Colon (tissue), 2 donors: ENCODE measurements around the gene BBS10.
"Not testable (repeated sequence)": the region's sequence is repeated elsewhere in the genome, so short reads cannot be mapped to it uniquely, and the experiment has no call there.

Experiments
- FAIRE-seq: peaks from 2 replicates; lab custom pipeline; 2012; peaks lifted over from hg19 to GRCh38; lab: Jason Lieb, UNC
- donor health status: control.
- donor health status: control.

The BBS10 gene

DNA sequence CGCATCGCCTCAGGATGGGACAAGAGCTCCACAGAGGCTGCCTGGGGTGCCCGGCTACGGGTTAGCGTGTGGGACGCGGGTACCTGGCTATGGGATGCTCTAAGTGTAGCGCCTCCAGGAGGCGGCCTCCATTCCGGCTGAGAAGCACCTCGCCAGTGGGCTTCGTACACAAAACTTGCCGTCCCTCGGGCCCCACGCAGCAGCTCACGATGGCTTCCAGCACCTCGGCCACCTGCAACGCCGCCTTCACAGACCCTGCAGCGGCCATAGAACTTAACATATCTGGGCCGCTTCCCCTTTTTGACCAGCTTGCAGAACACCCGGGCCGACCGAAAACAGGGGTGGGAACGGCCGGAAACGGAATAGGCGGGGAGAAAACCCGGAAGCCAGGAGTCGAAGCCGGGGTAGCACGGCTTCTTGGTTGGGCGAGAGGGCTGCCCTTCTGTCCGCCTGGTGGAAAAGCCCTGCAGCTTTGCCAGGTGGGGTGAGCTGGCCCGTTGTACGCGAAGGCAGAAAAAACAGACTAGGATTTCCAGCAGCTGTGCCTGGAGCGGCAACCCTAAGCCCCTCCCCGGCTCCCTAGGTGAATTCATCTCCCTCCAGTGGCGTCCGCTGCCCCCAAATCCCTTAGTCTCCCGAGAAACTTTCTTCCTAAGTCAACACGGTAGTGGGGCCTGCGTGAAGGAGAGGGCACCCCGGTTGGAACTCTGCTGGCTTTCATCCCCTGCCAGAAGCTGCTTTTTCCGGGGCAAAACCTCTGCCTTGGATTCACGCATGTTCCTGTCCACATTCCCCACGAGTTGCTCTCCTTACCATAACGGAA is at the start of gene BBS10:
Gene BBS10, minus strand, starts transcription at position 337 of the 823 bp plus-strand sequence. Its CDS starts 57 bp downstream, at position 280.
- no peak for FAIRE-seq

DNA sequence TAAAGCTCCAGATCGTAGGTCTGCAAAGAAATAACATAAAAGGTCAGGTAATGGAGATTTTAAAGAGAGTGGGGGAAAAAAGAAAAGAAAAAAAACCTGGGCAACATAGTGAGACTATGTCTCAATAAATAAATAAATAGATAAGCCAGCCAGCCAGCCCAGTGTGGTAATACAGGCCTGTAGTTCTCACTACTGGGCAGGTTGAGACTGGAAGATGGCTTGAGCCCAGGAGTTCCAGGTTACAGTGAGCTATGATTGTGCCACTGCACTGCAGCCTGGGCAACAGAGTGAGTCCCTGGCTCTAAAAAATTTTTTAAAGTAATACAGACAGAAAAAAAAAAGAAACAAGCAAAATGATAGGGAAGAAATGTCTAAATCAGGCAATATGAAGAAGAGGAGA is 43.2 kb upstream of the BBS10 start:
- FAIRE-seq: no peak

DNA sequence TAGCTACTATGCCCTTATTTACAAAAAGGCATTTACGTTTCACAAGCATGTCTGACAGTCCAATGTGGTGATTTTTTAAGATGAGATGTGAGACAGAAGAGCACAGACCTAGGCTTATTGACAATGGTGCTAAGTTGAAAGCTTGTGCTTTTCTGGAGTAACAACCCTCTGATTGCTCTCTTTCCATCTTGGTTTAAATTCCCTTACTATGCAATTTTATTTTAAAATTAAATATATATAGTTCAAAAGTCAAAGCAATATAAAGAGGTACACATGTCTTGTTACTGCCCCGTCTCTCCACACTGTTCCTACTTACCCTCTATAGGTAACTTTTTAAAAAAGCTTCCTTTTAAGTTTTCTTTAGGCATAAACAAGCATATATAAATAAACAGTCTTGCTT is 39.4 kb upstream of the BBS10 start:
- no peak for FAIRE-seq

DNA sequence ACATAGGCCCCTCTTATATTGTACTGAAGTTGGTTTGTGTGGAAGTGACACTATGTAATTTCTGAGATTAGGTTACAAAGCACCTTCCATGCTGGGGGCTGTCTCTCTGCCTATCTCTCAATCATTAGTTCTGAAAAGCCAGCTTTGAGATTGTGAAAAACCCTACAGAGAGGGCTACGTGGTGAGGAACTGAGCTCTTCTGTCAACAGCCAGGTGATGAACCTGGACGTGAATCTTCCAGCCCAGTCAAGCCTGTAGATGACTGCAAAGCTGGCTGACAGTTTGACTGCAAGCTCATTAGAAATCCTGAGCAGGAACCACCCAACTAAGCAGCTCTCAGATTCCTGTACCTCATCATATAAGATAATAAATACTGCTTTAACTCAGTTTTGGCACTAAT is 36.3 kb upstream of the BBS10 start:
- FAIRE-seq: no peak

DNA sequence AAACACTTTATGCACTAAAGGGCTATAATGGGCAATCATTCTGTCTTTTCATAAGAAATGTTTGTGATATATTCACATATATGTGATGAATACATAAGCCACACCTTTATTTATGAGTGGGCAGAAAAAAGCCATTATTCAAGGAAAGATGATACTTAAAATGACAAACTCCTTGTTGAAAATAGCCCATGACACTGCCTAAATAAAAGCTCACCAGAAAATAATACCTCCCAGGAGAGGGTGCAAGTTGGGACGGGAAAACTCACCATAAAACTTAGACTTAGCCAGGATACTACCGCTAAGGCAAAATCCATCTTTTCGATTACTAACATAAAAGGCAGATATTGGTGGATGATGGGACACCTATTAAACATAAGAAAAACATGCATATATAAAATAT is 35.8 kb upstream of the BBS10 start:
- no peak for FAIRE-seq

DNA sequence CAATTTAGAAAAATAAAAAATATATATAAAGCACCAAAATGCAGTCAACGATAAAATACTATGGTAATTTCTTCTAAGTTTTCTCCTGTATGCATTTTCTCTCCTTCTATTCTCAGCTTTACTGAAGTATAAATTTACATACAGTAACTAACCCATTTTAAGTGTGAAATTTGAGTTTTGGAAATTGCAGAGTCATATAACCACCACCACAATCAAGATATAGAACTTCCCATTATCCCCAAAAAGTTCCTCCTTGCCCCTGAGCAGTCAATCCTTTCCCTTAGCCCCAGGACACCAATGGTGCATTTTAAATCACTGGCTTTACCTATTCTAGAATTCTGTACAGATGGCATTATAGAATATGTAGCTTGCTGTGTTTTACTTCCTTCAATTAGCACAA is 31.0 kb upstream of the BBS10 start:
- FAIRE-seq: no peak

DNA sequence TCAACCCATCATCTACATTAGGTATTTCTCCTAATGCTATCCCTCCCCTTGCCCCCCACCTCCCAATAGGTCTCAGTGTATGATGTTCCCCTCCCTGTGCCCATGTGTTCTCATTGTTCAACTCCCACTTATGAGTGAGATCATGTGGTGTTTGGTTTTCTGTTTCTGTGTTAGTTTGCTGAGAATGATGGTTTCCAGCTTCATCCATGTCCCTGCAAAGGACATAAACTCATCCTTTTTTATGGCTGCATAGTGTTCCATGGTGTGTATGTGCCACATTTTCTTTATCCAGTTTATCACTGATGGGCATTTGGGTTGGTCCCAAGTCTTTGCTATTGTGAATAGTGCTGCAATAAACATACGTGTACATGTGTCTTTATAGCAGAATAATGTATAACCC is 28.7 kb upstream of the BBS10 start:
- FAIRE-seq: not testable (repeated sequence)

DNA sequence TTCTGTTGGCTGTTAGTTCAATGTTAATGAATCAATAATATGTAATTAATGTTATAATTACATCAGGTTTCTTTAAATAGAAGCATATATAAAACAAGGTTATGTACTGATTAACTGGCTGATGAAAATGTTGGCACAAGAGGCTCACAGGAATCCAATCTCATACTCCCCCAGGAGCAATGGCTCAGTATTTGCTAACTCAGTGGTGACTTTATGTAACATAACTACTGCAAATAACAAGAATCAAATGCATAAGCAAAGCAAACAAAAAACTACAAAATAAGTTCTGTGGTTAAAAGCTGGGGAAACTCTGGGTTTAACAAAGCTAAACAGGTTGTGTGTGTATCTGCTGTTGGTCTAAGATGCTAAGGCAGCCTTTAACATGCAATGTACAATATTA is 27.7 kb upstream of the BBS10 start:
- FAIRE-seq: no peak

DNA sequence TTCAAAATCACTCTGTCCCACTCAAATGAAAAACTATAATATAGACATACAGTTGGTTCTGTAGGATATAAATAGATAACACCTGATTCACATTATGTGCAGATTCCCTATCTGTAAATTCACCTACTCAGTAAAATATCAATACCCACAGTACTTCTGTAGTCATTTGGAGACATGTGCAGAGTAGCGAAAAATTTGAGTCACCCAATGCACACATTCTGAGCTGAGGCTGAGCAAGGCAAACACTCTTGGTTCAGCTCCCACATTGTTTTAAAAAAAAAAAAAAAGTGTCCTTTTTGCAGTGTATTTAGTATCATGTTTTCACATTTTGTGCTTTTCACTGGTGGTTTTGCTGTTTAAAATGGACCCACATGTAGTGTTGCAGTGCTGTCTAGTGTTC is 27.3 kb upstream of the BBS10 start:
- no peak for FAIRE-seq

DNA sequence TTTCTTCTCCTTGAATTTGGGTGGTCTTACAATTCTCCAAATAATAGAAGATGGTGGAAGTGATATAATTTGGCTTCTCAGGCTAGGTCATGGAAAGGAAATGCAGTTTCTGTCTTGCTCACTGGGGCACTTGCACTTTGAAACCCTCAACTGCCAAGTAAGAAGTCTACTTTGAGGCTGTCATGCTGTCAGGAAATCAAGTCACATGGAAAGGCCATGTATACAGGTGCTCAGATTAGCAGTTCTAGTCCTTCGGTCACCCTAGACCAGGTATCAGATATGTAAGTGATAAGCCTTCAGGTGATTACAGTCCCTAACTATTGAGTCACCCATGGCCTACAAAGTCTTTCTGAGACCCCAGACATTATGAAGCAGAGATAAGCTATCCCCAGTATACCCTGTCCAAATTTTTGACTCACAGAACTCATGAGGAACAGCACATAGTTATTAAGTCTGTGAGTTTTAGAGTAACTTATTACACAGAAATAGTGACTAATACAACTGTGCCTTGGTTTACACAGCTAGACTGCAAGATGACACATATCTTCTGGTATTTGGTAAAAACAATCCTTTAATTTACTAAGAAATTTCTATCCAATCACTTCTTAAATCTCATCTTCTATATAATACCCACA is 26.3 kb upstream of the BBS10 start:
- no peak for FAIRE-seq

DNA sequence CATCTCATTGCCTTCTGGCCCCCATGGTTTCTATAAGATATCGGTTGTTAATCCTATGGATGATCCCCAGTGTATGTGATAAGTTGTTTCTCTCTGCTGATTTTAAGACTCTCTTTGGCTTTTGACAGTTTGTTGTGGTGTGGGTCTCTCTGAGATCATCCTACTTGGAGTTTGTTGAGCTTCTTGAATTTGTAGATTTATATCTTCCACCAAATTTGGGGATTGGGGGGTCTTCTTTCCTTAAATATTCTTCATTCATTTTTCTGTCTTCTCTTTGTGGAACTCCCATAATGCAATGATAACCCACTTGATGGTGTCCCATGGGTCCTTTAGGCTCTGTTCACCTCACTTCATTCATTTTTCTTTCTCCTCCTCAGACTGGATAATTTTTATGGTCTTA is 20.0 kb upstream of the BBS10 start:
- no peak for FAIRE-seq

DNA sequence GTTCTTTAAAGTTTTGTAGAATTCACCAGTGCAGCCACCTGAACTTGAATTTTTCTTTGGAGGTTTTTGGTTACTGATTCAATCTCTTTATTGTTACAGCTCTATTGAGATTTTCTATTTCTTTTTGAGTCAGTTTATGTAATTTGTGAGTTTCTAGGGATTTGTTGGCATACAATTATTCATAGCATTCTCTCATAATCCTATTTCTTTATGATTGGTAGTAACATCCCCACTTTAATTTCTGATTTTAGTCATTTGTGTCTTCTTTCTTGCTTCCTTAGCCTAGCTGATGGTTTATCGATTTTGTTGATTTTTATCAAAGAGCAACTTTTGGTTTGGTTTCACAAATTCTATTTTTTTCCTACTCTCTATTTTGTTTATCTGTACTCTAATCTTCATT is 17.9 kb upstream of the BBS10 start:
- no peak for FAIRE-seq

DNA sequence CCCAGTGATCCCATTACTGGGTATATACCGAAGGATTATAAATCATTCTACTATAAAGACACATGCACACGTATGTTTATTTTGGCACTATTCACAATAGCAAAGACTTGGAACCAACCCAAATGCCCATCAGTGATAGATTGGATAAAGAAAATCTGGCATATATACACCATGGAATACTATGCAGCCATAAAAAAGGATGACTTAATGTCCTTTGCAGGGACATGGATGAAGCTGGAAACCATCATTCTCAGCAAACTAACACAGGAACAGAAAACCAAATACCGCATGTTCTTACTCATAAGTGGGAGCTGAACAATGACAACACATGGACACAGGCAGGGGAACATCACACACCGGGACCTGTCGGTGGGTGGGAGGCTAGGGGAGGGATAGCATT is 15.9 kb upstream of the BBS10 start:
- not testable (repeated sequence) for FAIRE-seq

DNA sequence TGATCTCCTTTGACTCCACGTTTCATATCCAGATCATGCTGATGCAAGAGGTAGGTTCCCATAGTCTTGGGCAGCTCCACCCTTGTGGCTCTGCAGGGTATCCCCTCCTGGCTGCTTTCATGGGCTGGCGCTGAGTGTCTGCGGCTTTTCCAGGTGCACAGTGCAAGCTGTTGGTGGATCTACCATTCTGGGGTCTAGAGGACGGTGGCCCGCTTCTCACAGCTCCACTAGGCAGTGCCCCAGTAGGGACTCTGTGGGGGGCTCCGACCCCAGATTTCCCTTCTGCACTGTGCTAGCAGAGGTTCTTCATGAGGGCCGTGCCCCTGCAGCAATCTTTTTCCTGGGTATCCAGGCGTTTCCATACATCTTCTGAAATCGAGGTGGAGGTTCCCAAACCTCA is 12.1 kb upstream of the BBS10 start:
- no peak for FAIRE-seq

DNA sequence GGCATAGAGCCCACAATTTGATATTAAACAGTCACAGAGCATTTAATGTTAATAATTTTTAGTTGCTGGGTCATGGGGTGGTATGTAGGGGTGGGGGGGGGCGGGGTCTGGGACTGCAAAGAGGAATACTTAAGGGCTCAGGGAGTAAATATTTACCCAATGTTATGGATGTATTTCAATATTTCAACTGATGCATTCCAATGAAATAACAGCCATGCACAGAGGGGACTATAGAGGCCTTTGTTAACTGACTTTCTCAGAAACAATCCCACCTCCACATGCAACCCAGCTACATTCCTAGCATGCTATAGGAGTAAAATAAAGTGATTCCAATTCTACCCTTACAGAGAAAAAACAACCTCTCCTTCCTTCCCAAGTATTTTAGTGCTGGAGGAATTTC is 7.9 kb upstream of the BBS10 start:
- FAIRE-seq: no peak

DNA sequence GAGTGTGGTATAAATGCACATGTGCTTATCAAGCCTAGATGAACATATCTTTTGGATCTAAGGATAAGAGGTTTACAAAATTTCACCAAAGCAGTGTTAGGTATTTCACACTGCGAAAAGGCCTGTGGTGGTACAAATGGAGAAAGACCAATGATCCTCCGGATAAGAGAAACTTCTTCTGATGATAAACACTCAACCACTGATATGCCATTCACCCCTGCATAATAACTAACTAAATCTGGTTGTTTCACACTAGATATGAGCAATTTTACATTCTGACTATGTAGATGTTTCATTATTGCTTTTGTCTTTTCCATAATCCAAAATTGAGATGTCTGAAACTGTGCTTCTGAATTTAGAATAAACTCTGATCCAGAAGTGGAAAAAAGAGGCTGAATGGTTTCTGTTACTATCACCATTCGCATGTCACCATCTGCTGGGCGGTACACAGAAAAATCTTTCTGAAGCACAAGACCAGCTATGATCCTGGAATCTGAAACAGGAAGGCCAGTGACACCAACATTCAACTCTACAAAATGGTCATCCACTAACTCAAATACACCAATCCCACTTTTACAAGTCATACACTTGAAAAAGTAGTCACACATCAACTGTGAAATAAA is 1.3 kb downstream of the BBS10 start:
- FAIRE-seq: no peak

DNA sequence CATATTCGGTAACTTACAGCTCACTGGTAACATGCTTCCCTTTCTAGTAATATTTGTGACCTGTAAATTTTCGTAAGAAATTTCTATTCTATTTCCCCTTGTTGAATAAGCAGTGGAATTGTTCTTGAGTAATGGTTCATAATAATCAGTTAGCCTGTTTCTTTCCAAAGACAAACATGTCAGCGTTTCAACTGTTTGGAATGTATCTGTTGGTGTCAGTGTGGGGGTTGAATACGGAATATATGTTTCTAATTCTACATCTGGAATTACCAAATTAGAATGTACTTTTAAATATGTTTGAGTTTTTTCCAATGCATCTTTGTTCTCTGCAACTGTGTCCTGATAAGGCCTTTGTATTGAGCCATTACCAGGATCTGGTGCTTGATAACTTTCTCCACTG is 2.0 kb downstream of the BBS10 start:
- FAIRE-seq: no peak

DNA sequence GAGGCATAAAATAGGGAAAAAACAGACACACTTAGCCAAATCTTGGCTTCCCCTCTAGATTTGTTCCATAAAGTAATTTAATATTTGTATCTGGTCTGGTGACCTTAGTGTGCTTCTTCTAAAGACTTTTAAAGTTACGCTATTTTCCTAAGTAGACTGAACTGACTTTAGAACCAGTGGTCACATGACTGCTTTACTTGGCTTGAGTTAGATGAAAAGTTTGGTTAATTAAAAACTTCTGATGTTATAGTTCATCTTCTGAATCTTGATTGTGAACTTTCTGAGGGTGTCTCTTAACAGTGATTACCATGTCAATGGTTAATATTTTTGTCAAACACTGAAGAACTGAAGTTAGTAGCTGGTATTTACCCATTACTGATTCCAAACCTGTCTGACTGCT is 2.6 kb downstream of the BBS10 start:
- no peak for FAIRE-seq

DNA sequence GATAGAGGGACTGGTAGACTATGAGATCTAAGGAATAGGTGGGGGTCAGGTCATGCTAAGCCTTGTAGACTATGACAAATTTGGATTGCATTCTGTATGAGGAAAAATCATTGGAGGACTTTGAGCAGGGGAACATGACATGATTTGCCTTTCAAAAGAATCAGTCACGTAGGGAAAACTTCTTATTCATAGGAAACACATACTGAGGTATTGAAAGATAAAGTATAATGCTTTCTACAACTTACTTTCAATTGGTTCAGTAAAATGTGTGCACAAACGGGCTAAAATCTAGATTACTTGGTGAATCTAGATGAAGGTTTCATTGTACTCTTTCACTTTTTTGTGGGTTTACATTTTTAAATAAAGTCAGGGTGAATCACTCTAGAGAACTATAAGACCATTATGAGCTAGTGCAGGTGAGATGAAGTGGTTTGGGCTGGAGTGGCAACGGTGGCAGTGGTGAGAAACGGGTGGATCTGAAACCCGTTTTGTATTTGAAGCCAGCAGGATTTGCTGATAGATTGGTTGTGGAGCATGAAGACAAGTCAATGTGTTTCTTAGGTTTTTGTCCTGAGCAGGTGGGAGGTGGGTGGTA is 6.7 kb downstream of the BBS10 start:
- no peak for FAIRE-seq

DNA sequence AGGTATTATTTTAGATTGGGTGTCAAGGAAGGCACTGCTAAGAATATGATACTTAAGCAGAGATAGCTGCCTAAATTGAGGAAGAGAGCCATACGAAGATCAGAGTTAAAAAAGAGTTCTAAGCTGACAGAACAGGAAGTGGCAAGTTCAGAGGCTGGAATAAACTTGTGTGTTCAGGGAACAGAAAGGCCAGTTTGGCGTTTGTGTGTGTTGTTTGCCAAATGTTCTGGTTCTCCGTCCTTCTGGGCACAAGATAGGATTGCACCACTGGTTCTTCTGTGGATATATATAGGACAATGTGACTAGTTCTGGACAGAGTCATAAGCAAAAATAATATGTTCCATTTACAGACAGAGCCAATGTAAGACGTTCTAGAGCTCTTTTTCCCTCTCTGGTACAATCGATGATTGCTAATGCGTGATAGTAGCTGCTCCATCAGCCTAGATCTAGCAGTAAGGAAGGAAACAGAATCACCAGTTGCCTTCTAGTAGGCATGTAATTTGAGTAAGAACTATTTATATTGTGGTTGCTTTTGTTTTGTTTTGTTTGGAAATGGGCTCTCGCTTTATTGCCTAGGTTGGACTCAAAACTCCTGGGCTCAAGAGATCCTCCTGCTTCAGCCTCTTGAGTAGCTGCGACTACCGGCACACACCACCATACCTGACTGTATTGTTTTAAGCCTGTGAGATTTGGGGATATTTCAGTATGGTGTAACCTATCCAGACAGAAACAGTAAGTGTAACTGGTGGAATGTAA is 7.4 kb downstream of the BBS10 start:
- no peak for FAIRE-seq

DNA sequence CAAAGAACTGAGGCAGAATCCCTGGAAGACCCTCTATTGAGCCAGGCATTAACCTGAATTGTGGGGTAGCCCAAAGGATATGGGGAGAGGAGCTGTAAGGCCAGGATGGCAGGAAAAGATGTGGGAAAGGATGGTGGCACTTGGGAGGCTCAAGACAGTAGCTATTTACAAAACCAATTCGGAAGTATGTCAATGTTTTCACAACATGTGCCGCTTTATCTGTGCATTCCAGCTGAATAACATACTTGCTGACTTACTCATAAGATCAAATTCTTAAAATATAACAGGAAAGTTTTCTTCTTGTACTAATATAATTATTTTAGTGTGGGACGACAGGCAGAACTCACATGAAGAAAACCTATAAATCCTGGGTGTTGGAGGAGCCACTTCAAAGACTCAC is 10.6 kb downstream of the BBS10 start:
- no peak for FAIRE-seq

DNA sequence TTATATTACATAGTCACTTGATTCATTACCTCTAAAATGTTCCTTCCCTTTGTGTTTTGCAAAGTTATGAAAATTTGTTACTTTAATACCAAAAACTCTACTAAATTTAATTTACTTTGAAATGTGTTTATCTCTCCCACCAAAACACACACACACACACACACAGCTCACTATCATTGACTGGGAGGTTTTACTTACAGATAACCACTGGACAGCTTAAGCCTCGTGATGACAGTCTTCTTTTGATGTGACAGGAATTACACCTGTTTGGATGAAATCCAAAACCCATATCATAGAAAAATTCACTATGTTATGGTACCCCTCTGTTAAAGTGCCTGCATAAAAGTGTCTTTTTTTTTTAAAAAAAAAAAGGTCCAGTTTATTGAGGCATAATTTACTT is 15.6 kb downstream of the BBS10 start:
- FAIRE-seq: no peak
